Transverse colon (tissue), 4 donors: ENCODE results near the gene MAP3K21.

Experiments used
- EP300 ChIP-seq: sonication (generic); formaldehyde crosslinking; IDR thresholded peaks from one replicate; pipeline ENCODE4 v1.6.1; 2017; ENCODE audit warnings: antibody characterized with exemption, low read depth
- POLR2A ChIP-seq: fragments of 450-650 bp; IDR thresholded peaks from one replicate; pipeline ENCODE4 v1.6.1; 2016; ENCODE audit warnings: antibody characterized with exemption, mild to moderate bottlenecking, moderate library complexity
- POLR2AphosphoS5 ChIP-seq, 3 donors: sonication (generic); formaldehyde crosslinking; IDR thresholded peaks; one replicate each; pipeline ENCODE4 v1.6.1; 2016; ENCODE audit warnings: antibody characterized with exemption in 3 of 3
- TF ChIP-seq, protein P1 (sequence below), 5 experiments: fragments of 200-600 bp in 3 of 5; fragments of 450-650 bp in 2 of 5; sonication (generic) in 3 of 5; IDR thresholded peaks; 1 replicate in 2 of 5; 2 replicates in 3 of 5; pipeline ENCODE4 v1.5.1; 2016 to 2017; ENCODE audit warnings: antibody characterized with exemption in 5 of 5, inconsistent platforms in 3 of 5, mild to moderate bottlenecking in 2 of 5, moderate library complexity in 1 of 5

DNA sequence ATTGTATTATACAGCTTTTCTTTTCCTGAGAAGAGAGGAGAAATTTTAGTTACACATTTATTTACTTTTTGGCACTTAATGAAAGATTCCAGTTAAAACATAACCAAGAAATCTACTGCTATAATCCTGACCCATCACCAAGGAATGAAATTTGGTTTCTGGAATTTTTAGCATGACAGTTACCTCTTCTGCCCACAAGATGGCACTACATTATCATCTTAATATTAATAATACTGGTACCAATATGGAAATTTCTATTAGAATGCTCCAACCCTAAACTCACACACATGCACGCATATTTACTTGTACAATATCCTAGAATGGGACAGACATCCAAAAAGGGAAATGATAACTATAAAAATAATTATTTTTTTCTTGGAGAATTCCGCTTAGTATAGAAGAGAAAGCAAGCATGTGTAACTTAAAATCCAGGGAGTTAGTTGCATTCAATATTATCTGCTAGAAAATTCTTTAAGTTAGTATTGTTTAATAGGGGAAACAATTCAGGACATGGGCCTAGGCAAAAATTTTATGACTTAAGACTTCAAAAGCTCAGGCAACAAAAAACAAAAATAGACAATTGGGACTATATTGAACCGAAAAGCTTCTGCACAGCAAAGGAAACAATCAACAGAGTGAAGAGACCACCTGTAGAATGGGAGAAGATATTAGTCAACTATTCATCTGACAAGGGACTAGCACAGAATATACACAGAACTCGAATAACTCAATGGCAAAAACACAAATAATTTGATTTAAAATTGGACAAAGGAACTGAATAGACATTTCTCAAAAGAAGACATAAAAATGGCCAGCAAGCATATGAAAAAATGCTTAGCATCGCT is 37.4 kb downstream of the MAP3K21 start:
- TF ChIP-seq, protein P1, sequence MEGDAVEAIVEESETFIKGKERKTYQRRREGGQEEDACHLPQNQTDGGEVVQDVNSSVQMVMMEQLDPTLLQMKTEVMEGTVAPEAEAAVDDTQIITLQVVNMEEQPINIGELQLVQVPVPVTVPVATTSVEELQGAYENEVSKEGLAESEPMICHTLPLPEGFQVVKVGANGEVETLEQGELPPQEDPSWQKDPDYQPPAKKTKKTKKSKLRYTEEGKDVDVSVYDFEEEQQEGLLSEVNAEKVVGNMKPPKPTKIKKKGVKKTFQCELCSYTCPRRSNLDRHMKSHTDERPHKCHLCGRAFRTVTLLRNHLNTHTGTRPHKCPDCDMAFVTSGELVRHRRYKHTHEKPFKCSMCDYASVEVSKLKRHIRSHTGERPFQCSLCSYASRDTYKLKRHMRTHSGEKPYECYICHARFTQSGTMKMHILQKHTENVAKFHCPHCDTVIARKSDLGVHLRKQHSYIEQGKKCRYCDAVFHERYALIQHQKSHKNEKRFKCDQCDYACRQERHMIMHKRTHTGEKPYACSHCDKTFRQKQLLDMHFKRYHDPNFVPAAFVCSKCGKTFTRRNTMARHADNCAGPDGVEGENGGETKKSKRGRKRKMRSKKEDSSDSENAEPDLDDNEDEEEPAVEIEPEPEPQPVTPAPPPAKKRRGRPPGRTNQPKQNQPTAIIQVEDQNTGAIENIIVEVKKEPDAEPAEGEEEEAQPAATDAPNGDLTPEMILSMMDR (IDR thresholded peaks at IDR 0.05): peak; percentile 49 to 78 (median 66)
- TF ChIP-seq POLR2A (no peak), EP300 (no peak), POLR2AphosphoS5 (IDR thresholded peaks at IDR 0.05) (no peak)
